LNCAP (cell line): ENCODE measurements around the gene CFI.

Experiments
- TF ChIP-seq, protein P1 (sequence below): fragments of 450-650 bp; IDR thresholded peaks from 2 replicates; pipeline ENCODE4 v1.5.1; 2017; ENCODE audit warnings: mild to moderate bottlenecking

Gene CFI

DNA sequence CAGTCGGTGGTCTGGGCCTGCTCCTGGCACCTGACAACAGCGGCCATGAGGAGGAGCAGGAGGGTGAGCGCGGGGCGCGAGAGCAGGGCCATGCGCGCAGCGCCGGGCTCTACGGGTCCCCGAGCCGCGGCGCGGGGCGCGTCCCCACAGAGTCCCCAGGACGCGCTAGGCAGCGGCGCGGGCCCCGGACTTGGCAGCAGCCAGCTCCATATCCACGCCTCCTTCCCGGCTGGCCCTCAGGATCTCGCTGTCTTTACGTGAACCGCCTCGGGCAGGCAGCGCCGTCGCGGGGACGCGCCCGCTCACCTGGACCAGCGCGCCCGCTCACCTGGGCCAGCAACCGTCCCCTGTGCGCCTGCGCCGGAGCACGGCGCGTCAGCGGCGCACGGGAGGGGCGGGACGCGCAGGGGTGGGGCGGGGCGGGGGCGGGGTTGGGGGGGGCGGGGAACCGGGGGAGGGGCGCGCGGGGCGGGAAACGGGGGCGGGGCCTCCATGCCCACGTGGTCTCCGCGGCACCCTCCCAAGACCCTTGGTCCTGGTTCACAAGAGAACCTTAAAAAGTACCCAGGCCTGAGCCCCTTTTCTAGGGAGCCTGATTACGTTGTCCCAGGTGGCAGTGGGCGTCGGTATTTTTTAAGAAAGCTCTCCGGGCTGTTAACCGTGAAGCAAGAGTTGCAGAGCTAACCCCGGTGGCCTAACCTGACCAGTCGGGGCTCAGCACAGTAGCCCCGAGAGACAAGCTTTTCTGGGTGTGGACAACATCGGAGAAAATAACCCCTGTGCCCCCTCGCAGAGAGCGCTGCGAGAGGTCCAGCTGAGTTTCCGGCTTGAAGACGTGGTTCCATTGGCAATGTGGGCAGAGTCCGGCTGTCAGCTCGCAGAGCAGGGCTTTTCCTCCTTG is 71.8 kb downstream of the CFI start, which contains the start of gene PLA2G12A:
Gene PLA2G12A, minus strand, starts transcription at position 353 of the 901 bp plus-strand sequence. Its CDS starts 261 bp downstream, at position 92.
- TF ChIP-seq, protein P1, sequence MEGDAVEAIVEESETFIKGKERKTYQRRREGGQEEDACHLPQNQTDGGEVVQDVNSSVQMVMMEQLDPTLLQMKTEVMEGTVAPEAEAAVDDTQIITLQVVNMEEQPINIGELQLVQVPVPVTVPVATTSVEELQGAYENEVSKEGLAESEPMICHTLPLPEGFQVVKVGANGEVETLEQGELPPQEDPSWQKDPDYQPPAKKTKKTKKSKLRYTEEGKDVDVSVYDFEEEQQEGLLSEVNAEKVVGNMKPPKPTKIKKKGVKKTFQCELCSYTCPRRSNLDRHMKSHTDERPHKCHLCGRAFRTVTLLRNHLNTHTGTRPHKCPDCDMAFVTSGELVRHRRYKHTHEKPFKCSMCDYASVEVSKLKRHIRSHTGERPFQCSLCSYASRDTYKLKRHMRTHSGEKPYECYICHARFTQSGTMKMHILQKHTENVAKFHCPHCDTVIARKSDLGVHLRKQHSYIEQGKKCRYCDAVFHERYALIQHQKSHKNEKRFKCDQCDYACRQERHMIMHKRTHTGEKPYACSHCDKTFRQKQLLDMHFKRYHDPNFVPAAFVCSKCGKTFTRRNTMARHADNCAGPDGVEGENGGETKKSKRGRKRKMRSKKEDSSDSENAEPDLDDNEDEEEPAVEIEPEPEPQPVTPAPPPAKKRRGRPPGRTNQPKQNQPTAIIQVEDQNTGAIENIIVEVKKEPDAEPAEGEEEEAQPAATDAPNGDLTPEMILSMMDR = no peak

DNA sequence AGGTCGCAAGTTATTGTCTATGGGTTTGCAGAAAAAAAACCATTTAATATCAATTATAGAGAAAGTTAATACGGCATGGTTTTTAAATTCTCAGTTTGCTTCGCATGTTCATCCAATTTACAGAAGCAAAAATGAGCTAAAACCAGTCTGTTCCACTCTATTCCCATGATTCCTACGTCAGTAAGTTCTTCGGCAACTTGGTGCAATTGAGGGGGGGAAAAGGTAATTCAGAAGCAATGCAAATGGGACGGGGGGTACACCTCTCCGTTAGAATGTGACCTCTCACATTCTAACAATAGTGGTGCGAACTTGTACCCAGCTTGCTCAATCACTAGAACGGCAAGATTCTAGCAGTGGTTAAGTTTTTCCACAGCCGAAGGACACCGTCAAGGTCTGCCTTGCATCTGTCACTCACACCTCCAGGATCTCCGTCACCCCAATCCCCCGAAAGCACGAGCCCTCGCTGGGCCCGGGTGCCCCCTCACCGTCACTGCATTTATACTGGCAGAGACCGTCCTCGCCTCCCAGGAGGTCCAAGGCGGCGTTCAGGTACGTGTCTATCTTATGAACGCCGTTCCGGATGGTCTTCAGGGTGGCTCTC is 72.6 kb downstream of the CFI start:
- TF ChIP-seq, protein P1 = no peak

DNA sequence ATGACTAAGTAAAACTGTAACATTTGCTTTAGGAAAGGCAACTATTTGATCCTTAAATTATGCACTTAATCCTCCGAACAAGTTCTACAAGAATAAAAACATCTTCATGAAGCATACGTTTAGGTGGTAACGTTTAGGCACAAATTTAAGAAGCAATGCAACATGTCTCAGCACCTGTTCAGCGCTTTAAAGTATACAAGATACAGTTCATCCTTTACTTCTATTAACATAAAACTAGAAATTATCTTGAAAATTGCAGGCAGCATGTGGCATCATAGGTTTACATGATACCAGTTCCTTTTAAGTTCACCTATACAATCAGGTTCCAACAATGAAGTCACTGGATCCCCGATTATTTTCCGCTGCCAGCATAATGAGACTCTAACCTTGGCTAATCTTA is 73.4 kb downstream of the CFI start:
- TF ChIP-seq, protein P1 = no peak

DNA sequence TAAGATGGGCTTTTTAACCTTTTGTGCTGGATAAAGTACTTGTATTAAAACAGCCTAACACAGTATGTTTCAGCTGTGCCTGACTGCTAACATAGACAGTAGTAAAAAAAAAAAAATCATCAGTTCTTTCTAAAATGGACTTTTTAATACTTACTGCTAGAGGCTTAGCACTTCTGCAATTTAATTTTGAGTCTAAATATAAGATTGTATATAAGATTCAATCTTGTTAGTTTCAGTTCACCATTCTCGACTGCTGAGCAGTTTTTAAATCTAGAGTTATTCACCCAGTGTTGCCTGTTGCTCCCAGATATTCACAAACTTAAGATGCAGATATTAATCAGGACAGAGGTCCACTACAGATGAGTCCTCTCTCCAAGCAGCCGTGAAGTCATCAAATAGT is 78.7 kb downstream of the CFI start:
- TF ChIP-seq, protein P1 = no peak

DNA sequence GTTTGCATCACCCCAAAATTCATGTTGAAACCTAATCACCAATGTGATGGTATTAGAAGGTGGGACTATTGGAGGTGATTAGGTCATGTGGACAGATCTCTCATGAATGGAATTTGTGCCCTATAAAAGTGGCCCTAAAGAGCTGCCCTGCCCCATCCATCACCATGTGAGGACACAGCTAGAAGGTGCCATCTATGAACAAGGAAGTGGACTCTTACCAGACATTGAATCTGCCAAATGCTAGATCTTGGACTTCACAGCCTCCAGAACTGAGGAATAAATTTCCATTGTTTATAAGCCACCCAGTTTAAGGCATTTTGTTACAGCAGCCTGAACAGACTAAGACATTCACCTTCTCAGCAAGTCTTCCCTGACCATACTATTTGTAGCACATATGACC is 79.4 kb downstream of the CFI start:
- TF ChIP-seq, protein P1 = no peak

DNA sequence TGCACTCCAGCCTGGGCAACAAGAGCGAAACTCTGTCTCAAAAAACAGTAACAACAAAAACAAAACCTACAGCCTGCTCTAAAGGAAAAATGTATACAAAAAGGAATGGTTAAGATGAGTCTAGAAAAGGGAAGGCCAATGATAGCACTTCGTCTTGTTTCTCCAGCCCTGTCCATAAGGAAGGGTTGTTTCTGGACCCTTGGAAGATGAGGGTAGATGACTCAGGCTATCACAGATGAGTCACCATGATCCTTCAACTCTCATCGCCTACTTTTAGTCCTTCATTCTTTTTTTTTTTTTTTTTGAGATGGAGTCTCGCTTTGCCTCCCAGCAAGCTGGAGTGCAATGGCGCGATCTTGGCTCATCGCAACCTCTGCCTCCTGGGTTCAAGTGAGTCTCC is 80.8 kb downstream of the CFI start:
- TF ChIP-seq, protein P1 = no peak

DNA sequence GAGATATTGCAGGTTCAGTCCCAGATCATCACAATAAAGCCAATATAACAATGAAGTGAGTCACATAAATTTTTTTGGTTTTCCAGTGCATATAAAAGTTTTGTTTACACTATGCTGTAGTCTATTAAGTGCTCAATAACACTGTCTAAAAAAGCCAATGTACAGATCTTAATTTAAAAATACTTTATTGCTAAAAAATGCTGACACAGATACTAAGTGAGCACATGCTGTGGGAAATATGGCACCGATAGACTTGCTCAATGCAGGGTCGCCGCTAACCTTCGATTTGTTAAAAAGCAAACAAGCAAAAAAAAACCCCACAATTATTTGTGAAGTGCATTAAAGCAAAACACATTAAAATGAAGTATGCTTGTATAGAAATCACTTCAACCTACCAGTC is 82.2 kb downstream of the CFI start:
- TF ChIP-seq, protein P1 = no peak
